NCI-H748 (cell line): ENCODE data around the gene NDUFB11.
A peak's percentile ranks its signal among the peaks of the same experiment; 100 is the strongest.
"Not testable (repeated sequence)": the region's sequence is repeated elsewhere in the genome, so short reads cannot be mapped to it uniquely, and the experiment has no call there.

ENCODE experiments used
- DNase-seq: peaks from one replicate; lab custom pipeline; 2025; ENCODE audit not compliant: unreplicated experiment; lab: John Stamatoyannopoulos, UW

Gene NDUFB11

DNA sequence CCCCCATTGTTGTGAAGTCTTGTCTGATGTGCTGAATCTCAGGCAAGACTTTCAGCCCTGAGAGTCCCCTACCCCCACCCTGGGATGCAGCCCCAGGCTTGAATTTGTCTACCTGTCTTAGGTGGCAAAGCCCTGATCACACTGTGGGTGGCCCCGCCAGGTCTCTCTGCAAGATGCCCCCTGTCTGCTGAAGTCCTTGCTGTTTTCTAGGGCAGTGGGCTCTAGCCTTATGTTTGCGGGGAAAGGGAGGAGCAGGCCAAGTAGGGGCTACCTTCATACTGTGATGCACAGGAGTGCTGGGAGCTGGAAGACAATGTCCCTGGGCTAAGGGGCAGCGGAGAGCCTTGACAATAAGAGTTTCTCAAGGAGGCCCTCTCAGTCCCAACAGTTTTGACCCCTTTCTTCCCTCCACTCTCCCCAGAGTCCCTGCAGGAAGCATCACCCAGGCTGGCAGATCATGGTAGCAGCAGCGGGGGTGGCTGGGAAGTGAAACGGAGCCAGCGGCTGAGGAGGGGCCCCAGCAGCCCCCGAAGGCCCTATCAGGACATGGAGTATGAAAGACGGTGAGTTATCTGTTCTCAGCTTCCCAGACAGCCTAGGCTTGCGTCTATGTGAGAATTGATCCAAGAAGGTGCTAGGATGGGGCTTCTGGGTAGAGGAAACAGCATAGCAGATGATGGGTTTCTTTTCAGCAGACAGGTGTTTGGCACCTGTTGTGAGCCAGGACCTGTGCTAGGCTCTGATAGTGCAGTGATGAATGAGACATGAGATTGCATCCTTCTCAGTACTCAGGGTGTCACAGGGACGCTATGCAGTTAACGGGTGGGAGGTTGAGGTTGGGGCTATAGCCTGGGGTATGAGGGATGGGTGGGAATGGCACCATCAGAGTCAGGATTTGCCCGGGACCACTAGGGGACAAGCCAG is 2.7 kb upstream of the NDUFB11 start:
- DNase-seq: no peak

GRCh38 chrX:47146121-47146935 is 1.8 kb upstream of the NDUFB11 start:
- DNase-seq: peak; percentile 48

GRCh38 chrX:47145395-47146120 is 1.1 kb upstream of the NDUFB11 start:
- DNase-seq: peak; percentile 75

GRCh38 chrX:47143894-47144625 is 442 bp downstream of the NDUFB11 start:
- peak; percentile 64 for DNase-seq

GRCh38 chrX:47138171-47138570 is 6.3 kb downstream of the NDUFB11 start:
- DNase-seq: no peak

GRCh38 chrX:47135650-47136049 is 8.9 kb downstream of the NDUFB11 start:
- not testable (repeated sequence) for DNase-seq

GRCh38 chrX:47133493-47133892 is 11.0 kb downstream of the NDUFB11 start:
- DNase-seq: no peak

DNA sequence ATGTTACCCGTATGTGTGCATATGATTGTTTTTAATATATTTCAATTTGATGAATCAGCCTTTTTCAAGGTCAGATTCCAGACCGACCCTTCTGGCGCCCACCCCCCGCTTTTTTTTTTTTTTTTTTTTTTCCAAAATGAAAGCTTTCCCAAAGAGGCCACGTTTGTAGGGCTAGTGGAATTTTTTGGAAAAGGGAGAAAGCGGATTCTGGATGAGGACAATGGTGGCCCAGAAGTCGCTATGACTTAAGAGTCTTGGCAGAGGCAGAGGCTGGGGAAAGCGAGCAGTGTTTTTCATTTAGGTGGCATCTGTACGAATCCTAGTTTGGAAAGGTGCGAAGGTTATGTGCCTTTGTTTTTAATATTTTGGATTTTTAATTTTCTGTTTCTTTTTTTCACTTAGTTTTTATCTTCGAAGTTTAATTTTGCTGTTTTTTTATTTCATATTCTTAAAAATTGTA is 14.6 kb downstream of the NDUFB11 start:
- DNase-seq: peak; percentile 15

DNA sequence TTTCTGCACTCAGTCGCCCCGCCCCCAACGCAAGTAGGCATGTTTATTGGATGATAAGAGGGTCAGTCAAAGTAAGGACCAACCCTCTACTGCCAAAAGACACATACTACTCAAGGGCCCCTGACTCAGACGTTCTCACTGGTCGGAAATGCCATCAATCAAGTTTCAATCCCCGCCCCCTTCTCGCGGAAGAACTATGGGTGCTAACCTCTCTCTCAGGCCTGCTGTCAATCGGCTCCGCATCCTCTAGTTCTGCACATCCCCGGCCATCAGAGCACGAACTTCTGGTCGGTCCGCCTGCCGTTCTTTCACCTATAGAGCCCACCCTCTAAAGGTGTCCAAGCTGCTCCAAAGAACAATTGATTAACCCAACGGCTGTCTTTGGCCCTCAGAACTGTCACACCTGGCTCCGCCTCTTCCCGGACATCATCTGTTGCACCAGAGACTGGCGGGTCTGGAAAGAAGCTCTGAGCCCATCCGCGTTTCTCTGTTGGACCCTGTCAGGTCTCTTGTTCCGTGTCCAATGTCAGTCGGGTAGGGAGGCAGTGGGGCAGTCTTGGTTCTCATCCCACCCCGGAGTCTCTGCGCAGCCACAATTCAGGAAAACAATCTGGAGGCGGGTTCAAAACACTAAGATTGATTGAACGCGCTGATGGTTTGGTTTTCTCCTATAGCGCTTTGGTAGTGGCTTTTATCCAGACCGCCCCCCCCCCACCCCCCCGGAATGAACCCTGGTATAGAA is 15.2 kb downstream of the NDUFB11 start:
- peak; percentile 92 for DNase-seq

DNA sequence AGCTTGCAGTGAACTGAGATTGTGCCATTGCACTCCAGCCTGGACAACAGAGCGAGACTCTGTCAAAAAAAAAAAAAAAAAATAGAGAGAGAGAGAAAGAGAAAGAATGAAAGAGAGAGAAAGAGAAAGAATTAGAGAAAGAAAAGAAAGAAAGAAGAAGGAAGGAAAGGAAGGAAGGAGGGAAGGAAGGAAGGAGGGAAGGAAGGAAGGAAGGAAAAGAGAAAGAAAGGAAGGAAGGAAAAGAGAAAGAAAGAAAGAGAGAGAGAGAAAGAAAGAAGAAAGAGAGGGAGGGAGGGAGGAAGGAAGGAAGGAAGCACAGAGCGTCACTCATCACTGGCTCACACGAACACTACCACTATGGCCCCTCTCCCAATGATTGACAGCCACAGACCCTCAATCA is 20.0 kb downstream of the NDUFB11 start:
- not testable (repeated sequence) for DNase-seq

GRCh38 chrX:47116551-47117110 is 27.9 kb downstream of the NDUFB11 start:
- not testable (repeated sequence) for DNase-seq

- DNase-seq: no peak
Observed at GRCh38 chrX:47112316-47112954, 32.1 kb downstream of the NDUFB11 start.

- DNase-seq: not testable (repeated sequence)
Observed at GRCh38 chrX:47110936-47111615, 33.4 kb downstream of the NDUFB11 start.

DNA sequence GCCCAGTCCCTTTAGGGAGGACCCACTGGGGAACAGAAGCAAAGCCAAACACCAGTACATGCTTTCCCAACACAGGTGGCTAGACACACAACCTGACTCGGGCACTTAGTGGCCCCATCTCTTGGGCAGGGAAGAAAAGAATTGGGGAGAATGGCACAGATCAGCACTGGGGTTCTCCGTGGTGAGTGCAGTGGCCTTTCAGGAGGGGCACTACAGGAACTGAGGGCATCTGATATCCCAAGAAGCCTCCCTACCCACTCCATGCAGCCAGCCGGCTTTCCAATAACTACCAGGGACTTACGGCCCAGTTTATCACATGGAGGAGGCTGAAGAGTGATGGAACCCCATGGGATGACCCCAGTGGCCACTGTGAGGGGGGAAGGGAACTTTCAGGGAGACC is 43.3 kb downstream of the NDUFB11 start:
- no peak for DNase-seq

DNA sequence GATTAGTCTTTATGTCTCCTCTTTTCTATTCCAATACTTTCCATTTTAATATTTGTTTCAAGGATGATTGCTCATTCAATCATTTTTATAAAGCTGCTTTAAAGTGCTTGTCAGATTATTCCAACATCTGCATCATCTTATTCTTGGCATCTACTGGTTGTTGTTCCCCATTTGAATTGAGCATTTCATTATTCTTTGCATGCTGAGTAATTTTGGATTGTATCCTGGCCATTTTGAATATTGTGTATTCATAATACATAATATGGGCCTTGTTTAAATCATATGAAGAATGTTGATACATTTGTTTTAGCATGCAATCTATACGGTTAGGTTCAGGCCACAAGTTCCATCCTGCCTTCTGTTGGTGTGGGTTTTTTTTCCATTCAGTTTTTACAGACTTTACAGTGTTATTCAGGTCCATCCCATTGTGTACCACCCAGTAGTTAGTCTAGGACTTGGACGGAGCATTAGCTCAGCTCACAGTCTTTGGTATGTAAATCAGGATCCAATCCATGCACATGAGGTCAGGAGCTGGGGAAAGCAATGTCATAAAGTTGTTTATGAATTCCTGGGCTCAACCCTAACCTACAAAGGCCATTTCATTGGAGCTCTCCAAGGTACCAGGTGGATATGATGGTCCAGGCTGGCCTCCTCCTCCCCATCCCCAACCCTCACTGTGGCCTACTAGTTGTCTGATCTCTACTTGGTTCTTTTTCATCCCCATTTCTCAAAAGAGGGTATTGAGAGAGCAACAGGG is 46.0 kb downstream of the NDUFB11 start:
- DNase-seq: no peak

DNA sequence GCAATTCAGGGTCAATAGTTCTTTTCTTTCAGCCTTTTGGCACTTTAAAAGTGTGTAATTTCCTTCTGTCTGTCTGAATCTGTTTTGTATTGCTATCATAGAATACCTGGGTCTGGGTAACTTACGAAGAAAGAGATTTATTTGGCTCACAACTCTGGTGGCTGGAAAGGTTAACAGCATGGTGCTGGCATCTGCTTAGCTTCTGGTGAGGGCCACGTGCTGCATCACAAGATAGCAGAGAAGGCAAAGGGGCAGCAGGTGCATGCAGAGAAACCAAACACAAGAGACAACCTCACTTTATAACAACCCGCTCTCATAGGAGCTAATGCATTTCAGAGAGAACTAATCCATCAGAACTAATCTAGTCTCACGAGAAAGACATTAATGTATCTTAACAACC is 47.5 kb downstream of the NDUFB11 start:
- no peak for DNase-seq

GRCh38 chrX:47093860-47094259 is 50.6 kb downstream of the NDUFB11 start:
- no peak for DNase-seq

DNA sequence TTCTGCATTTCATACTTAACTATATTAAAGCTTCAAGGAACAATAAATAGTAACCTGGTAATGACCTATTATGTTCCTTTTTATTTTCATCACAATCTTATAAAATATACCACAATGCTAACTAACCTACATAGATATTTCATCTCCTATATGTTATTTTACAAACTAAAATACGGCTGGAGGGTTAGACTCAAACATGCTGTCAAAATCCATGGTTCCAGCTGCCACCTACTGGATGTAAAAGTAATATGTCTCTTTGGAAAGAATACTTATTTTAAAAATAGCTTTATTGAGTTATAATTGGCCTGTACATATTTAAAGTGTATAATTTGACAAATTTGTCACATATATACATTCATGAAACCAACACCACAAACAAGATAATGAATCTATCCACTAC is 51.3 kb downstream of the NDUFB11 start:
- peak; percentile 24 for DNase-seq
